GM12878 (cell line): ENCODE measurements around the gene ZNF512B. TPM values are rescaled to one million over a fixed set of nuclear protein-coding genes. Genes with fewer than 3 reads are reported as not detected.

Source experiments
- ATAC-seq: fragments of 200-7000 bp; cut with Tn5 transposase; 3 replicates; pipeline ENCODE4 v1.9.1; 2020; ENCODE audit warnings: mild to moderate bottlenecking, moderate library complexity
- BruUV-seq: library from RNA; stranded (reverse); fragments of 400-500 nt; replicated peaks from 2 replicates; lab custom pipeline; 2021; lab: Mats Ljungman, UMichigan
- CTCF ChIA-PET: fragments of 300-600 bp; sonication (Branson Sonifier 250); formaldehyde crosslinking; extraction: SDS; loops from one replicate; lab custom pipeline; 2021; ENCODE audit warnings: inconsistent platforms; lab: Yijun Ruan, JAX
- POLR2A ChIA-PET: fragments of 350-600 bp; formaldehyde crosslinking; extraction: SDS; loops from one replicate; lab custom pipeline; 2021; ENCODE audit warnings: inconsistent platforms; lab: Charles Lee
- RAD21 ChIA-PET: fragments of 300-600 bp; sonication (Branson Sonifier 250); formaldehyde crosslinking; loops from one replicate; lab custom pipeline; 2023; ENCODE audit warnings: antibody characterized with exemption; ENCODE audit not compliant: unreplicated experiment; lab: Charles Lee
- SMC1A ChIA-PET: fragments of 300-600 bp; sonication (Branson Sonifier 250); formaldehyde crosslinking; loops from one replicate; lab custom pipeline; 2023; ENCODE audit not compliant: unreplicated experiment, uncharacterized antibody; lab: Charles Lee
- DNase-seq: peaks from one replicate; pipeline ENCODE4 v3.0.0-alpha.2; 2011; ENCODE audit warnings: low read depth, low spot score
- FAIRE-seq: peaks from 3 replicates; lab custom pipeline; 2011; peaks lifted over from hg19 to GRCh38; lab: Jason Lieb, UNC
- H2AFZ ChIP-seq: 2 replicates; pipeline ENCODE4 v1.6.0; 2011; ENCODE audit warnings: low read depth, low read length, control low read depth; ENCODE audit not compliant: control insufficient read depth
- H3K27ac ChIP-seq: 2 replicates; pipeline ENCODE4 v1.5.1; 2011; ENCODE audit warnings: control low read depth; ENCODE audit not compliant: control insufficient read depth, insufficient read depth
- H3K27me3 ChIP-seq, 2 experiments: replicated peaks in 1 of 2; 2 replicates each; pipeline versions ENCODE4 v1.6.0 to v1.6.1; 2011; ENCODE audit warnings: low read length in 1 of 2; ENCODE audit not compliant: control insufficient read depth in 2 of 2, insufficient read depth in 2 of 2
- H3K36me3 ChIP-seq, 2 experiments: 2 replicates each; pipeline ENCODE4 v1.5.1; 2011; ENCODE audit warnings: low read length in 1 of 2; ENCODE audit not compliant: control insufficient read depth in 2 of 2, insufficient read depth in 2 of 2
- H3K4me1 ChIP-seq: 2 replicates; pipeline ENCODE4 v1.6.1; 2011; ENCODE audit warnings: mild to moderate bottlenecking, low read length, moderate library complexity, mixed read lengths; ENCODE audit not compliant: control insufficient read depth, insufficient read depth
- H3K4me2 ChIP-seq: 2 replicates; pipeline ENCODE4 v1.6.0; 2011; ENCODE audit warnings: control low read depth; ENCODE audit not compliant: control insufficient read depth, insufficient read depth
- H3K4me3 ChIP-seq: fragments of 200-600 bp; sonication (generic); 2 replicates; pipeline ENCODE4 v1.5.1; 2016
- H3K79me2 ChIP-seq: 2 replicates; pipeline ENCODE4 v1.6.0; 2011; ENCODE audit warnings: low read length; ENCODE audit not compliant: control insufficient read depth, insufficient read depth
- H3K9ac ChIP-seq: 2 replicates; pipeline ENCODE4 v1.8.0; 2011; ENCODE audit warnings: low read length, control low read depth, mixed read lengths; ENCODE audit not compliant: control insufficient read depth, insufficient read depth
- H3K9me3 ChIP-seq: replicated peaks from 3 replicates; pipeline ENCODE4 v1.5.1; 2011; ENCODE audit warnings: mild to moderate bottlenecking, low read length; ENCODE audit not compliant: control insufficient read depth, insufficient read depth
- H4K20me1 ChIP-seq: 2 replicates; pipeline ENCODE4 v1.6.0; 2011; ENCODE audit not compliant: control insufficient read depth, insufficient read depth
- ATF7 ChIP-seq: fragments of 450-650 bp; IDR thresholded peaks from 2 replicates; pipeline ENCODE4 v1.6.1; 2016; ENCODE audit warnings: low read depth, mild to moderate bottlenecking
- CTCF ChIP-seq, 3 experiments: IDR thresholded peaks in 2 of 3; conservative IDR thresholded peaks in 1 of 3; 2 replicates each; pipeline ENCODE4 v1.5.1; 2011; ENCODE audit warnings: low read depth in 3 of 3, low read length in 3 of 3, mild to moderate bottlenecking in 3 of 3, control low read depth in 2 of 3, moderate library complexity in 2 of 3, inconsistent platforms in 1 of 3, mixed read lengths in 1 of 3; ENCODE audit not compliant: control insufficient read depth in 2 of 3, insufficient read depth in 1 of 3; ENCODE audit errors: extremely low read depth in 1 of 3
- DPF2 ChIP-seq: fragments of 450-650 bp; IDR thresholded peaks from 2 replicates; pipeline ENCODE4 v1.6.1; 2017; ENCODE audit warnings: mild to moderate bottlenecking
- GATAD2B ChIP-seq: fragments of 450-650 bp; conservative IDR thresholded peaks from 2 replicates; pipeline ENCODE4 v1.6.1; 2017; ENCODE audit warnings: low read depth, mild to moderate bottlenecking, moderate library complexity
- IKZF2 ChIP-seq, 2 experiments: fragments of 450-650 bp; IDR thresholded peaks; 2 replicates each; pipeline ENCODE4 v1.6.1; 2017; ENCODE audit warnings: mild to moderate bottlenecking in 2 of 2, moderate library complexity in 2 of 2
- KDM1A ChIP-seq: fragments of 200-600 bp; sonication (generic); IDR thresholded peaks from 2 replicates; pipeline ENCODE4 v1.6.1; 2016; ENCODE audit warnings: borderline replicate concordance
- MEF2B ChIP-seq: fragments of 450-650 bp; IDR thresholded peaks from 2 replicates; pipeline ENCODE4 v1.6.1; 2018; ENCODE audit warnings: mild to moderate bottlenecking, moderate library complexity; ENCODE audit not compliant: partially characterized antibody, poor library complexity, severe bottlenecking
- PAX5 ChIP-seq: IDR thresholded peaks from 2 replicates; pipeline ENCODE4 v1.6.1; 2011; ENCODE audit warnings: low read depth, low read length, borderline replicate concordance
- SMC3 ChIP-seq: IDR thresholded peaks from 2 replicates; pipeline ENCODE4 v1.6.1; 2011; ENCODE audit warnings: low read length, improper control_type of control experiment, borderline replicate concordance
- TBL1XR1 ChIP-seq: IDR thresholded peaks from 2 replicates; pipeline ENCODE4 v1.6.1; 2012; ENCODE audit warnings: low read depth, low read length, improper control_type of control experiment
- ZNF687 ChIP-seq: fragments of 450-650 bp; IDR thresholded peaks from 2 replicates; pipeline ENCODE4 v1.6.1; 2017; ENCODE audit warnings: mild to moderate bottlenecking, moderate library complexity
- WGBS: methylation state at CpG from one replicate; pipeline ENCODE4 v1.1.6; 2016; ENCODE audit warnings: low lambda C conversion rate; ENCODE audit not compliant: insufficient replicate concordance, insufficient coverage; ENCODE audit errors: missing lambda C conversion rate; 5-methylcytosine and 5-hydroxymethylcytosine counted together
- in situ Hi-C: fragments of 300-500 bp; cut with MboI; formaldehyde crosslinking; loops from 9 replicates; pipeline ENCODE4 v1.14.3; 2018; ENCODE audit warnings: mixed read lengths
- intact Hi-C: fragments of 100-400 bp; cut with micrococcal nuclease; formaldehyde crosslinking; loops from one replicate; pipeline ENCODE4 v1.14.2; 2022; ENCODE audit not compliant: unreplicated experiment
- polyA plus RNA-seq, 11 experiments: library from polyadenylated mRNA; depleted of rRNA in 4 of 11; unstranded in 6 of 11; stranded (reverse) in 5 of 11; fragments of >200 nt; fragmentation: Nextera tagmentation in 4 of 11; fragmentation: Illumina TruSeq in 1 of 11; extraction: Ambion mirVana in 4 of 11; extraction: Trizol in 1 of 11; gene quantifications; 1 replicate in 1 of 11; 2 replicates in 10 of 11; pipeline versions ENCODE4 v1.2.1 to v1.2.3, GENCODE V29; 2011 to 2016; ENCODE audit warnings: inconsistent platforms in 2 of 11, missing spikeins in 2 of 11, low read depth in 1 of 11
- total RNA-seq, 4 experiments: library from RNA; depleted of rRNA in 3 of 4; stranded (reverse); fragments of >200 nt in 3 of 4; fragmentation: Illumina TruSeq in 1 of 4; extraction: Trizol in 1 of 4; gene quantifications; 2 replicates each; pipeline versions ENCODE4 v1.2.1 to v1.2.3, GENCODE V29; 2013 to 2021

ZNF512B gene
- total and polyA plus RNA-seq, 10 of the 15 experiments (the other 5 are each of a cell fraction or from before 2014, with no cell fraction given): 0.06 to 23.9 (median 4.0) TPM

DNA sequence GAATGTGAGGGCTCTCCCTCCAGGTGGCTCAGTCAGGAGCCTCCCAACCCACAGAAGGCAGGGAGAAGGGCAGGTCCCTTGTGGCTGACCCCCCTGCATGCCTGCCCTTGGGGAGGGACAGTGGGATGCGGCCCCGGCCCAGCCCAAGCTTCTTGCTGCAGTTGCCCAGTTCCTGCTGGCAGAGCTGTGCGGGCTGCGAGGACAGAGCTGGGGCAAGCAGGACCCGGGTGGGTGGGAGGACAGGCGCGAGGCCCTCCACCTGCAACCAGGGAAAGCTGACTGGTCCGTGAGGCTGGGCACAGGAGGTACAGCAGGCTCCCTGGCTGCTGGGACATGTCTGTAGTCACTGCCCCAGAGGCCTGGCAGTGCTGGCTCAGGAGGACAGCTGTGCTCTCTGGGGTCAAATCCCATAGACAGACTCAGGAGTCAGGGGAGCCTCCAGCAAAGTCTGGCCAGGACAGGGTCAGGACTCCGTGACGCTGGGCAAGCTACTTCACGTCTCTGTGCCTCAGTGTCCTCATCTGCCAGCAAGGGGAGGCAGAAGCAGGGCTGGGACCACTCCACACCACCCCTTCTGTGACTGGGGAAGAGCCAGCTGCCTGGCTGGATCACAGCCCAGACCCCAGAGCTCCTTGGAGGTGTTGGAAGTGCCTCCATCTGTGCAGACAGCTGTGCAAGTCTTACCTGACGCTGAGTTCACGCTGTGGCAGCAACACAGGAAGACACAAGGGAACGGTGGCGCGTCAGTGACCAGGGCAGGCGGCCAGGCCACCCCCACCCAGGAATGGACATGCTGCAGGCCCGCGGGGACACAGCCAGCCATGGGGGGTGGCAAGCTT lies 26.5 kb downstream of the ZNF512B start:
- peaks cover 9% of the 10 kb centered on the region for H3K79me2 ChIP-seq
- no peaks in the 10 kb centered on the region; the same call in 2 of the 3 replicates for H3K9me3 ChIP-seq
- H3K36me3 ChIP-seq: peaks cover 17 to 47% of the 10 kb centered on the region in 2 experiments; a peak in 3 of 4 replicates
- intact Hi-C loops (no loop called here), in situ Hi-C loops (no loop called here)
- WGBS: 87% methylated on average over 19 of the region's 19 CpGs
- H3K9ac ChIP-seq: no peak overlapping the region
- CTCF ChIA-PET: no interaction called here
- no peak overlapping the region for H3K4me3 ChIP-seq
- H4K20me1 ChIP-seq: no peaks in the 10 kb centered on the region
- no TSS peak for BruUV-seq
- TF ChIP-seq CTCF (IDR thresholded peaks at IDR 0.05 in 2 of 3, conservative IDR thresholded peaks at IDR 0.05 in 1 of 3; ENCODE audit: control insufficient read depth in 2 of 3, extremely low read depth in 1 of 3, insufficient read depth in 1 of 3, low read depth in 3 of 3, low read length in 3 of 3): no peak
- TF ChIP-seq IKZF2 (IDR thresholded peaks at IDR 0.05): no peak
- no peak for TF ChIP-seq DPF2
- no peak for TF ChIP-seq ZNF687
- no peak for TF ChIP-seq GATAD2B
- TF ChIP-seq PAX5: no peak
- TF ChIP-seq TBL1XR1: no peak
- no peak for TF ChIP-seq MEF2B
- TF ChIP-seq KDM1A: no peak
- no peak for TF ChIP-seq SMC3
- TF ChIP-seq ATF7: no peak
- TF ChIP-seq, all 136 proteins: peak for 0
- DNase-seq (no peak), FAIRE-seq (no peak), ATAC-seq (no peak)
- POLR2A ChIA-PET: no interaction called here
- Histone ChIP-seq H3K27ac (no peak overlapping the region), H3K4me2 (no peak overlapping the region), H2AFZ (no peak overlapping the region), H3K27me3 (no peaks in the 10 kb centered on the region), H3K4me1 (peaks cover 10% of the 10 kb centered on the region)
- RAD21 ChIA-PET: no interaction called here
- SMC1A ChIA-PET: no interaction called here
